GM12874 (cell line): ENCODE measurements around the gene STK4.

ENCODE experiments used
- CTCF ChIP-seq: IDR thresholded peaks from 2 replicates; pipeline ENCODE4 v1.5.1; 2011; ENCODE audit warnings: low read depth, mild to moderate bottlenecking, control low read depth, low read length, moderate library complexity; ENCODE audit not compliant: insufficient read depth

Gene STK4

GRCh38 chr20:45017857-45018256, 51.5 kb downstream of the STK4 start:
- no peak for TF ChIP-seq CTCF

- TF ChIP-seq CTCF = no peak
These were observed 52.9 kb downstream of the STK4 start for GRCh38 chr20:45019027-45019761.

GRCh38 chr20:45019762-45020123, 53.4 kb downstream of the STK4 start:
- no peak for TF ChIP-seq CTCF

- no peak for TF ChIP-seq CTCF
These were observed 54.0 kb downstream of the STK4 start for GRCh38 chr20:45020236-45020886.

GRCh38 chr20:45021631-45022030, 55.3 kb downstream of the STK4 start:
- no peak for TF ChIP-seq CTCF

- TF ChIP-seq CTCF = no peak
These were observed 62.3 kb downstream of the STK4 start for GRCh38 chr20:45028424-45029136.

GRCh38 chr20:45029884-45030283, 63.6 kb downstream of the STK4 start:
- TF ChIP-seq CTCF = no peak
